HG03457 (cell line): Measurements from ENCODE around the gene BMERB1.
"Not testable (repeated sequence)": the region's sequence is repeated elsewhere in the genome, so short reads cannot be mapped to it uniquely, and the experiment has no call there.

Experiments
- ATAC-seq: cut with Tn5 transposase; IDR thresholded peaks from one replicate; pipeline ENCODE4 v1.9.1; 2021; ENCODE audit warnings: moderate number of reproducible peaks; ENCODE audit not compliant: unreplicated experiment

Gene BMERB1

GRCh38 chr16:15459791-15460190, 25.4 kb downstream of the BMERB1 start:
- ATAC-seq = no peak

GRCh38 chr16:15460601-15461000, 26.2 kb downstream of the BMERB1 start:
- no peak for ATAC-seq

- ATAC-seq = no peak
Observed at GRCh38 chr16:15461376-15461775, 27.0 kb downstream of the BMERB1 start.

- ATAC-seq = no peak
Observed at GRCh38 chr16:15464401-15465186, 30.2 kb downstream of the BMERB1 start.

GRCh38 chr16:15466131-15466530, 31.7 kb downstream of the BMERB1 start:
- ATAC-seq = no peak

- no peak for ATAC-seq
Observed at GRCh38 chr16:15466886-15467781, 32.7 kb downstream of the BMERB1 start.

- ATAC-seq = not testable (repeated sequence)
Observed at GRCh38 chr16:15476971-15477370, 42.6 kb downstream of the BMERB1 start.

GRCh38 chr16:15477802-15478201, 43.4 kb downstream of the BMERB1 start:
- ATAC-seq = no peak

GRCh38 chr16:15482068-15482747, 47.8 kb downstream of the BMERB1 start:
- ATAC-seq = no peak

GRCh38 chr16:15482748-15483298, 48.4 kb downstream of the BMERB1 start:
- ATAC-seq = no peak

GRCh38 chr16:15483857-15484256, 49.5 kb downstream of the BMERB1 start:
- ATAC-seq = no peak

GRCh38 chr16:15484662-15485061, 50.3 kb downstream of the BMERB1 start:
- ATAC-seq = no peak

- ATAC-seq = no peak
Observed at GRCh38 chr16:15485175-15485574, 50.8 kb downstream of the BMERB1 start.

GRCh38 chr16:15486661-15487060, 52.3 kb downstream of the BMERB1 start:
- no peak for ATAC-seq

GRCh38 chr16:15487336-15488284, 53.2 kb downstream of the BMERB1 start:
- no peak for ATAC-seq

GRCh38 chr16:15489016-15489415, 54.6 kb downstream of the BMERB1 start:
- ATAC-seq = no peak

GRCh38 chr16:15490123-15490711, 55.8 kb downstream of the BMERB1 start:
- ATAC-seq = no peak

- no peak for ATAC-seq
Observed at GRCh38 chr16:15491411-15491810, 57.0 kb downstream of the BMERB1 start.

- ATAC-seq = no peak
Observed at GRCh38 chr16:15492091-15492740, 57.8 kb downstream of the BMERB1 start.
